Esophagus squamous epithelium (tissue), 4 donors: ENCODE data around the gene ADCY6.

ENCODE experiments used
- POLR2A ChIP-seq, 4 donors: fragments of 450-650 bp; IDR thresholded peaks; one replicate each; pipeline ENCODE4 v1.6.1; 2017; ENCODE audit warnings: antibody characterized with exemption in 4 of 4, mild to moderate bottlenecking in 4 of 4, moderate library complexity in 3 of 4
- TF ChIP-seq, protein P1 (sequence below), 6 experiments: fragments of 450-650 bp in 4 of 6; fragments of 200-600 bp in 2 of 6; sonication (generic) in 2 of 6; IDR thresholded peaks; one replicate each; pipeline ENCODE4 v1.5.1; 2016 to 2019; ENCODE audit warnings: antibody characterized with exemption in 6 of 6, mild to moderate bottlenecking in 4 of 6, moderate library complexity in 4 of 6

DNA sequence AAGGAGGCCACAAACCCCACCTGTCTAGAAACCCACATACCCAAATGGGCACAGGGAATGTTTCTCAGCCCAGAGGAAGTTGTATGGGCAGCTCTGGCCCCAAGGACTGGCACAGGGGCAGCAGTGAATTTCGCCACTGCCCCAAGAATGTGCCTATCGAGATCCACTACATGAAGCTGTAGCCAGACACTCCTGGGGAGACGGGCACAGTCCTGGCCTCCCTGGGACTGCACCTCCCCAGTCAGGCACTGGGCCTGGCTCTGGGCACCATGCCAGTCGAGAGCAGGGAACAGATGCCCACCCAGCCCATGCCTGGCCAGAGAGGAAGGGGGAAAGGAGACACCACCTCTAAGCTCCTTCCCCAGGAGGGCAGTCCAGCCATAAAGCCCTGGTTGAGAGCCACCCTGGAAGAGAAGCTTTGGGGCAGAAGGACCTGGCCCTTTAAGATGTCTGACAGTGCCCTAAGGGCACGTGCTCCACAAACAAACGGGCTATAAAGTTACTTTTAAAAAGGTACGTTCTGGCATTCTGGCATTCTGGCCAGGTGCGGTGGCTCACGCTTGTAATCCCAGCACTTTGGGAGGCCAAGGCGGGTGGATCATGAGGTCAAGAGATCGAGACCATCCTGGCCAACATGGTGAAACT lies 8.4 kb downstream of the ADCY6 start:
- TF ChIP-seq, protein P1, sequence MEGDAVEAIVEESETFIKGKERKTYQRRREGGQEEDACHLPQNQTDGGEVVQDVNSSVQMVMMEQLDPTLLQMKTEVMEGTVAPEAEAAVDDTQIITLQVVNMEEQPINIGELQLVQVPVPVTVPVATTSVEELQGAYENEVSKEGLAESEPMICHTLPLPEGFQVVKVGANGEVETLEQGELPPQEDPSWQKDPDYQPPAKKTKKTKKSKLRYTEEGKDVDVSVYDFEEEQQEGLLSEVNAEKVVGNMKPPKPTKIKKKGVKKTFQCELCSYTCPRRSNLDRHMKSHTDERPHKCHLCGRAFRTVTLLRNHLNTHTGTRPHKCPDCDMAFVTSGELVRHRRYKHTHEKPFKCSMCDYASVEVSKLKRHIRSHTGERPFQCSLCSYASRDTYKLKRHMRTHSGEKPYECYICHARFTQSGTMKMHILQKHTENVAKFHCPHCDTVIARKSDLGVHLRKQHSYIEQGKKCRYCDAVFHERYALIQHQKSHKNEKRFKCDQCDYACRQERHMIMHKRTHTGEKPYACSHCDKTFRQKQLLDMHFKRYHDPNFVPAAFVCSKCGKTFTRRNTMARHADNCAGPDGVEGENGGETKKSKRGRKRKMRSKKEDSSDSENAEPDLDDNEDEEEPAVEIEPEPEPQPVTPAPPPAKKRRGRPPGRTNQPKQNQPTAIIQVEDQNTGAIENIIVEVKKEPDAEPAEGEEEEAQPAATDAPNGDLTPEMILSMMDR (IDR thresholded peaks at IDR 0.05), result no peak
- no peak for TF ChIP-seq POLR2A (IDR thresholded peaks at IDR 0.05)
